DND-41 (cell line): ENCODE results near the gene SHPK.
A peak's percentile ranks its signal among the peaks of the same experiment; 100 is the strongest.

ENCODE experiments used
- CTCF ChIP-seq: IDR thresholded peaks from 2 replicates; pipeline ENCODE4 v1.5.1; 2012; ENCODE audit warnings: borderline replicate concordance, low read length, moderate library complexity, mild to moderate bottlenecking; ENCODE audit not compliant: poor library complexity, severe bottlenecking; ENCODE audit errors: extremely low read depth
- EZH2 ChIP-seq: IDR thresholded peaks from 3 replicates; pipeline ENCODE4 v1.6.1; 2012; ENCODE audit warnings: borderline replicate concordance, low read depth, mild to moderate bottlenecking, moderate library complexity, low read length, inconsistent platforms; ENCODE audit not compliant: severe bottlenecking

GRCh38 chr17:3635474-3636153, 436 bp downstream of the SHPK start:
- TF ChIP-seq EZH2: no peak
- TF ChIP-seq CTCF: peak; percentile 40
